Measurements from ENCODE around the gene RHOU. TPM values are rescaled to one million over a fixed set of nuclear protein-coding genes. Genes with fewer than 3 reads are reported as not detected.

RHOU gene
- total and polyA plus RNA-seq, 2 of the 13 experiments (the other 11 are each of a cell fraction or from before 2014, with no cell fraction given): 11.9 to 18.5 TPM

- TF ChIP-seq ZNF142 (CRISPR knock-in tag; IDR thresholded peaks at IDR 0.05): peak; percentile 52
- TF ChIP-seq LBX2 (CRISPR knock-in tag; IDR thresholded peaks at IDR 0.05; ENCODE audit: borderline replicate concordance): no peak
- TF ChIP-seq SOX13 (IDR thresholded peaks at IDR 0.05): no peak
- TF ChIP-seq SOX13 (CRISPR knock-in tag; conservative IDR thresholded peaks at IDR 0.05 in 1 of 2, IDR thresholded peaks at IDR 0.05 in 1 of 2): no peak
- no peak for TF ChIP-seq ZNF75D (CRISPR knock-in tag; IDR thresholded peaks at IDR 0.05; ENCODE audit: borderline replicate concordance)
- no peak; the same call in 1 of the 2 replicates for TF ChIP-seq PITX1 (CRISPR knock-in tag; IDR thresholded peaks at IDR 0.05)
- TF ChIP-seq DZIP1 (CRISPR knock-in tag; IDR thresholded peaks at IDR 0.05): no peak; the same call in 1 of the 2 replicates
- TF ChIP-seq ZNF18 (CRISPR knock-in tag; IDR thresholded peaks at IDR 0.05; ENCODE audit: insufficient replicate concordance): peak; percentile 39
- TF ChIP-seq FOXK2 (IDR thresholded peaks at IDR 0.05): no peak
- TF ChIP-seq PTBP1 (IDR thresholded peaks at IDR 0.05; ENCODE audit: low read depth, low read length, poor library complexity, severe bottlenecking): no peak
Observed at GRCh38 chr1:228734881-228735801, at the start of gene RHOU (continued).

Measured in HepG2 (cell line).